ENCODE measurements around the gene ZNF134. TPM values are rescaled to one million over a fixed set of nuclear protein-coding genes. Genes with fewer than 3 reads are reported as not detected.

The ZNF134 gene
- 29.1 and 32.1 TPM in 2 replicates for total RNA-seq

DNA sequence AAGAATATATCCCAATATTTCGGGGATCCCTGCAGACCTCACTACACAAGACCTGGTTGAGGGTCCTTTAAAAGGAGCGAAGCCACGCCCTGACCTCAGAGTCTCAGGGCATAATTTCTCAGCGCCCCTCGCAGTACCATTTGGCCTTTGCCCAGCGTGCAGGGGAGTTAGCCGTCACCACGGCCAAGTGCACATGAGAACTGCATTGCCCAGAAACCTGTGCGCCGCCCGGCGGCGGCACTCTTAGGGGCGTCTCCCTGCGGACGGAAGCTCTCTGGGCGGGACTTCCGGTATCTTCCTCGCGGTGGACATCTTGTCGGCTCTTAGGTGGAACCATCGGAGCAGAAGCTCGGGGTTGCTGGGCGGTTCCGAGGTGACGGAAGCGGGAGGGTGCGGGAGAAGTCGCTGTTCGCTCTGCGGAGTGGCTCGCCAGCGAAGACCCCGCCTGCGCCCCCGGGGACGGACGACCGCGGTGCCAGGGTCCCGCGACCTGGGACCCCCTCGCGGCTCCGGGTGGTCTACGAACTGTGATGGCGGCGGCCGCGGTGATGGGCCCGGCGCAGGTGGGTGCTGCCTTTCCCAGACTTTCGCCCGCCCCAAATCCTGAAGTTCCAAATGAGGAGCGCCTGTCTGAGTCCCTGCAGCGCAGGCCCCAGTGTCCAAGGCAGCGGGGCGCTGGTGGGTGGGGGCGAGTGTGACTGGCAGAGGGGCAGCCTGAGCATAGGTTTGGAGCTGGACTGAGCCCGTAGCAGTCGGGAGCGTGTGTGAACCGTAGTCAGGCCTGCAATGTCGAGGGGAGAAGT lies at the start of gene ZNF134:
Gene ZNF134 (plus strand): TSS at position 302 of the 803 bp plus-strand sequence. CDS start 5,227 bp downstream, outside the sequence.

DNA sequence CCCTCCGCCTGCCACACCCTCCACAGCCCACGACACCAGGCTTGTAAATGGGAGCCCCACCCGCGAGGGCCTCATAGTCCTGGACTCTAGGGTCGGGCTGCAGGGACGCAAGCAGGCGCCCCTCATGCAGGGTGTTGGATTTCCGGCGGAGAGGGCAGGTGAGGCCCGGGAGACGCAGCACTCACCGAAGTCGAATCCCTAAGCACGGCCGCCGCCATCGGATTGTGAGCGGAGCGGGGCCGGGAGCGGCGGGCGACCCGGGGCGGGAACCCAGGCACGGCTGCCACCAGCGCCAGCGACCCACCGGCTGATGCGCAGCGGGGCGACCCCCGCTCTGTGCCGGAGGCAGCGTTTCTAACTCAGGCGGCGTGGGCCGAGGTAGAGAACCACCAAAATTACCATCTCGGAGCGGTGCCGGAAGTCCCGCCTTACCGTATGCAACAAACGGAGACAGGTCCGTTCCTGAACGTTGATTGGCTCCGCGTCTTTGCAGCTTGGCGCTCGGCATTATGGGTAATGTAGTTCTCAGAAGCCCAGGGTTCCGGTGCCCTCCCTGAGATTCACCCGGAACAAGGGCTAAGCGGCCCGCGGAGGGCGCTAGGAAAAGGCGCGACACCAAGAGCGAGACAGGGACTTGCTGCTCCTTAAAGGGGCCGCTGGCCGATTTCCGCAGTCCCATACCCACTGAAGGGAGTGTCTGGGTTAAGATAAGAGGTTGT lies 35.4 kb upstream of the ZNF134 start, which contains the start of gene ZNF416:
Gene ZNF416 (minus strand): TSS at position 425 of the 719 bp plus-strand sequence. CDS start 207 bp downstream, at position 218.

DNA sequence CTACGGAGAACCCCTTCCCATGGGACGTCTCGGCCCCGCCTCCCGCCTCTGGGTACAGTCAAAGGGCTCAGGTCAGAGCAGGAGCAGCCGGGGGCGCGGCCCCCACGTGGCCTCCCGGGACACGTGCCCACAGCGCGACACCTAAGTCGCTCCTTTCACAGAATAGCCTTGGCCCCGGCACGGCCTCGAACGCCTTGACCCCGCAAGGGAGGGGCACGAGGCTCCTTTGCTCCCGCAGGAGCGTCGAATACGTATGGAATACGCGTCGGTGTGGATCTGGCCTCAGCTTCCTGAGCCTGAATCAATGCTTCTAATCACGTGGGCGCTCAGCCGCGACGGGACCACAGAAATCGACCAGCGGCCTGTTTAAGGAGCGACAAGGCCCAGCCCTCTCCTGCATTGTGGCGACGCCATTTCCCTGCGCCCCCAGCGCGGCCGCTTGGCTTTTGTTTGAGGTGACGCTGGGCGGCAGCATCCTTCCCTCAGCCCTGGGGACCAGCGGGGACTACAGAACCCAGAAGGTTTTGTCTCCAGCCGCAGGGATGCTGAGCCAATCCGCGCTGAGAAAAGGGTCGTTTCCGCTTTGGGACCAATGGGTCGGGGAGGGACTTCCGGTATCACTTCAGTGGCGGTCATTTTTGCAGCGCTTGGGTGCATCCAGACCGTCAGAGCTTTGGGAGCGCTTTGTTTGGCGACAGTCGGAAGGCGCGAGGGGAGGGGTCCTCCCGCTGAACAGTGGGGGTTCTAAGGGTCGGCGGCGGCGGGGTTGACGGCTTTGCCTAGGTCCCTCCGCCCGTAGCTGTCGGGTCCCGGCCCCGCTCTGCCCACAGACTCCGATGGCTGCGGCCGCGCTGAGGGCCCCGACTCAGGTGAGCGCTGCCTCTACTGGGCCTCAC lies 30.3 kb upstream of the ZNF134 start, which contains the start of gene ZIK1:
Gene ZIK1 (plus strand): TSS at position 625 of the 896 bp plus-strand sequence. CDS start 212 bp downstream, at position 837.

DNA sequence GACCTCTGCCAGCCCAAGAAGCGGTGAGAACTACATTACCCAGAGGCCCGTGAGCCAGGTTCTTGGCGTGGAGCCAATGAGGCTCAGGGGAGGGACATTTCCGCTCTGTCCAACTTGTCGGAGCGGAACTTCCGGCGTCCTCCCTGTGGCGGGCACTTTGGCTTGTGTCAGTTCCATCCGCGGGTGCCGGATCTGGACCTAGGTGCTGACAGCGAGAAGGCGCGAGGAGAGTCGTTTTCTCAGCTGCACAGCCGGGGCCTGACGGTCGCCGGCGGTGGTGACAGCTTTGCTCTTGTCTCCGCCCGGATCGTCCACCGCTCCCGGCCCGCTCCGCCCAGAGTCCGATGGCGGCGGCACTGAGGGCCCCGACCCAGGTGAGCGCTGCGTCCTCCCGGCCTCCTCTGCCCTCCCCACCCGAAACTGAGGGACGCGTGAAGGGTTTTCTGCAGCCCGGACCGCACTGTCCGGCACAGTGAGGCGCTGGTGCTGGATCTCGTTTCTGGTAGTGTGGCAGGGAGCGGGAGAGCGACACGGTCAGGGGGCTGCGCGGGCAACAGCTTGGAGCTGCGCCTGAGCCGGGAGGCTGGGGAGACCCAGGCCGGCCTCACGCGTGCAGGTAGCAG lies 14.2 kb upstream of the ZNF134 start, which contains the start of gene ZNF530:
Gene ZNF530 (plus strand): TSS at position 125 of the 623 bp plus-strand sequence. CDS start 4,461 bp downstream, outside the sequence.

DNA sequence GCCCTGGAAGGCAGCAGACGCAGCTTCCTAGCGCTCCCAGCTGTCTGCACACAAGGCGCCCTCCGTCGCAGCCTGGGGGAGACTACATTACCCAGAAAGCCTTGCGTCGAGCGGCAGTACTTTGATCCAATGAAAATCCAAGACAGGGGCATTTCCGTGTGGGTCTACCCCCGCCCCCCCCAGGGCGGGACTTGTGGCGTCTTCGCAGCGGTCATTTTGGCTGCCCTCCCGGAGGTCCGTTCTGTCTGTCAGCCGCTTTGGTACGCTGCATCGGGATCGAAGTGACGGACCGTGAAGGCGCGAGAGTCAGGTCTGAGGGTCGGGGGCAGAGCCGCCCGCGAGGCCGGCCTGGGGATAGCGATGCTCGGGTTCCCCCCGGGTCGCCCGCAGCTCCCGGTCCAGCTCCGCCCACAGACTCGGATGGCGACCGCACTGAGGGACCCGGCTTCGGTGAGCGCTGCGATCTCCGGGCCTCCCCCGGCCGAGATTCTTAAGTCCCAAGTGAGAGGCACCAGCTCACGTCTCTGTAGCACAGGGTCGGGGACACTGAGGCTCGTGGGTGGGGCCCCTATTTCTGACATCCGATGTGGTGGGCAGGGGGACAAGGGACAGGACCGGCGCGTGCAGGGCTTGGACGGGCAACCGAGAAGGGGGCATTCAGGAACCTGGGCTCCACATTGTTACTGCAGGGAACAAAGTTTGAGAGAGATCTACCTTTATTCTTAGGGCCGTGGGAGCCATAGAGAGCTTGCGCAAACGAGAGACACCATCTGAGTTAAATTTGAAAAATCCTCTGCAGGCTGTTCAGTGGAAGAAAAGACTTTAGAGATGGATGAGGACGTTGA lies 19.2 kb downstream of the ZNF134 start, which contains the start of gene ZNF211:
Gene ZNF211 (plus strand): TSS at position 182 of the 845 bp plus-strand sequence. CDS start 179 bp downstream, at position 361.

DNA sequence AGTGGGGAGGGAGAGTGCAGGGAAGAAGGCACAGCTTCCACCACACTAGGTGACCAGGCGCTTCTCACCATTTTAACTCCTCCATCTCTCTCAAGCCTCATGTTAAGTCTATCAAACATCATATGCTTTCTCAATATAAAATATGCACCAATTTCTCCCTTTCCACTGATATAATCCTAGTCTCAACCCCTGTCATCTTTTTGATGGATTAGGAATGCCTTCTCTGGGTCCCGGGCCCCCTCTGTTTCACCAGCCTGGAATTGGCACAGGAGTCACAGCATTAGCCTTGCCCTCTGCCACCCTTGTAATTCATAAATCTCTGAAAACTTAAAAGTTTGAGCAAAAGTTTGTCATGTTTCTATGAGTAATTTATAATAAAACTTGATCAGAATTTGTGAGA lies 54.6 kb downstream of the ZNF134 start, which contains the start of gene ZSCAN4:
Gene ZSCAN4 (plus strand): TSS at position 301 of the 400 bp plus-strand sequence. CDS start 7,211 bp downstream, outside the sequence.

Other genes starting within 250 kb of the ZNF134 start
- gene ZNF548, start 224.4 kb upstream of the ZNF134 start, total RNA-seq = 16.6 and 19.7 TPM in 2 replicates
- 8.3 and 14.0 TPM in 2 replicates for gene ZNF17, start 203.1 kb upstream of the ZNF134 start, total RNA-seq
- 7.4 and 12.5 TPM in 2 replicates for gene ZNF749, start 178.9 kb upstream of the ZNF134 start, total RNA-seq
- gene VN1R1, start 157.1 kb upstream of the ZNF134 start, total RNA-seq = 0.22 and 0.86 TPM in 2 replicates
- gene ZNF772, start 136.7 kb upstream of the ZNF134 start, total RNA-seq = 13.1 and 16.8 TPM in 2 replicates
- 7.9 and 13.0 TPM in 2 replicates for gene ZNF419, start 126.5 kb upstream of the ZNF134 start, total RNA-seq
- gene ZNF773, start 114.3 kb upstream of the ZNF134 start, total RNA-seq = 15.2 and 32.8 TPM in 2 replicates
- 3.9 and 6.9 TPM in 2 replicates for gene ZNF549, start 86.9 kb upstream of the ZNF134 start, total RNA-seq
- 8.4 and 9.6 TPM in 2 replicates for gene ZNF550, start 54.4 kb upstream of the ZNF134 start, total RNA-seq
- 6.3 and 8.6 TPM in 2 replicates for gene ZNF416, start 35.3 kb upstream of the ZNF134 start, total RNA-seq
- 3.5 and 15.3 TPM in 2 replicates for gene ZIK1, start 30.1 kb upstream of the ZNF134 start, total RNA-seq
- gene ZNF530, start 14.4 kb upstream of the ZNF134 start, total RNA-seq = 2.2 and 11.0 TPM in 2 replicates
- 11.2 and 11.6 TPM in 2 replicates for gene ZNF211, start 18.9 kb downstream of the ZNF134 start, total RNA-seq
- gene ZSCAN4, start 54.7 kb downstream of the ZNF134 start, total RNA-seq = 0.22 TPM in 1 of 2 replicates, not detected in the other
- gene ZNF551, start 67.7 kb downstream of the ZNF134 start, total RNA-seq = 5.7 and 12.2 TPM in 2 replicates
- gene ZNF154, start 95.0 kb downstream of the ZNF134 start, total RNA-seq = 2.3 and 3.3 TPM in 2 replicates
- 6.1 and 7.4 TPM in 2 replicates for gene ZNF671, start 113.4 kb downstream of the ZNF134 start, total RNA-seq
- 10.1 and 13.2 TPM in 2 replicates for gene ZNF776, start 132.6 kb downstream of the ZNF134 start, total RNA-seq
- gene ZNF586, start 155.4 kb downstream of the ZNF134 start, total RNA-seq = 12.5 and 12.9 TPM in 2 replicates
- gene ZNF552, start 200.7 kb downstream of the ZNF134 start, total RNA-seq = 6.6 and 7.2 TPM in 2 replicates
- 21.0 and 30.6 TPM in 2 replicates for gene ZNF587B, start 216.1 kb downstream of the ZNF134 start, total RNA-seq
- 34.1 and 37.8 TPM in 2 replicates for gene ZNF587, start 235.6 kb downstream of the ZNF134 start, total RNA-seq